K562 (cell line): ENCODE measurements around the gene TENT4B. TPM values are rescaled to one million over a fixed set of nuclear protein-coding genes. Genes with fewer than 3 reads are reported as not detected.
A peak's percentile ranks its signal among the peaks of the same experiment; 100 is the strongest.

Experiments
- ATAC-seq: fragments of 200-7000 bp; cut with Tn5 transposase; 3 replicates; pipeline ENCODE4 v1.9.1; 2020; ENCODE audit warnings: moderate library complexity
- BruUV-seq: library from RNA; stranded (reverse); fragments of 400-500 nt; replicated peaks from 2 replicates; lab custom pipeline; 2021; lab: Mats Ljungman, UMichigan
- CTCF ChIA-PET: fragments of 300-600 bp; formaldehyde crosslinking; extraction: SDS; loops from one replicate; lab custom pipeline; 2021; ENCODE audit warnings: low intra/inter-chr PET ratio; lab: Yijun Ruan, JAX
- POLR2A ChIA-PET: fragments of 300-600, 350-650 bp; sonication (Branson Sonifier 250); formaldehyde crosslinking; extraction: SDS; loops from one replicate; lab custom pipeline; 2021; ENCODE audit warnings: antibody characterized with exemption, inconsistent platforms; lab: Yijun Ruan, JAX
- DNase-seq, 4 experiments: peaks; one replicate each; pipeline versions ENCODE4 v3.0.0 to v3.0.0-alpha.2; 2011 to 2018; ENCODE audit warnings: low spot score in 3 of 4, mixed read lengths in 3 of 4; ENCODE audit errors: extremely low read depth in 1 of 4
- FAIRE-seq: peaks from 2 replicates; lab custom pipeline; 2011; peaks lifted over from hg19 to GRCh38; lab: Jason Lieb, UNC
- H2AFZ ChIP-seq: 2 replicates; pipeline ENCODE4 v1.6.0; 2011; ENCODE audit warnings: low read depth, low read length, control low read depth, inconsistent platforms
- H3K27ac ChIP-seq: fragments of 200-600 bp; 3 replicates; pipeline ENCODE4 v1.8.0; 2011; ENCODE audit warnings: low read depth, mild to moderate bottlenecking, control low read depth, inconsistent platforms, low read length, moderate library complexity, mixed read lengths; ENCODE audit errors: extremely low read depth
- H3K27me3 ChIP-seq, 2 experiments: fragments of 300-600 bp in 1 of 2; 2 replicates in 1 of 2; 3 replicates in 1 of 2; pipeline versions ENCODE4 v1.6.0 to v1.8.0; 2011; ENCODE audit warnings: inconsistent platforms in 2 of 2, low read length in 2 of 2, mild to moderate bottlenecking in 1 of 2, mixed read lengths in 1 of 2, moderate library complexity in 1 of 2; ENCODE audit not compliant: control insufficient read depth in 2 of 2, insufficient read depth in 2 of 2
- H3K36me3 ChIP-seq: fragments of 300-600 bp; 3 replicates; pipeline ENCODE4 v1.8.0; 2011; ENCODE audit warnings: mild to moderate bottlenecking, low read length, inconsistent platforms; ENCODE audit not compliant: control insufficient read depth, insufficient read depth
- H3K4me1 ChIP-seq, 2 experiments: fragments of 200-600 bp in 1 of 2; replicated peaks in 1 of 2; 2 replicates in 1 of 2; 3 replicates in 1 of 2; pipeline versions ENCODE4 v1.5.1 to v1.8.0; 2011; ENCODE audit warnings: inconsistent platforms in 2 of 2, low read length in 2 of 2, mild to moderate bottlenecking in 1 of 2, mixed read lengths in 1 of 2, moderate library complexity in 1 of 2; ENCODE audit not compliant: control insufficient read depth in 2 of 2, insufficient read depth in 2 of 2
- H3K4me2 ChIP-seq: 2 replicates; pipeline ENCODE4 v1.6.1; 2011; ENCODE audit warnings: low read length, control low read depth, inconsistent platforms, mixed read lengths; ENCODE audit not compliant: insufficient read depth
- H3K4me3 ChIP-seq: fragments of 200-600 bp; sonication (generic), shearing (Covaris generic); 2 replicates; pipeline ENCODE4 v1.5.1; 2016; ENCODE audit warnings: control low read depth, inconsistent platforms
- H3K79me2 ChIP-seq: fragments of 200-600 bp; 3 replicates; pipeline ENCODE4 v1.8.0; 2011; ENCODE audit warnings: low read length, inconsistent platforms; ENCODE audit not compliant: control insufficient read depth, insufficient read depth
- H3K9ac ChIP-seq, 2 experiments: 2 replicates each; pipeline versions ENCODE4 v1.6.0 to v1.6.1; 2011; ENCODE audit warnings: low read depth in 2 of 2, low read length in 2 of 2, control low read depth in 1 of 2, inconsistent platforms in 1 of 2, mild to moderate bottlenecking in 1 of 2, mixed read lengths in 1 of 2; ENCODE audit not compliant: insufficient read depth in 1 of 2
- H3K9me1 ChIP-seq: one replicate; pipeline ENCODE4 v1.6.0; 2011; ENCODE audit warnings: inconsistent platforms, mild to moderate bottlenecking, low read length, moderate library complexity; ENCODE audit not compliant: control insufficient read depth, insufficient read depth
- H3K9me3 ChIP-seq: replicated peaks from 2 replicates; pipeline ENCODE4 v1.5.1; 2011; ENCODE audit warnings: low read depth, low read length, inconsistent platforms; ENCODE audit not compliant: control insufficient read depth, insufficient read depth
- H4K20me1 ChIP-seq: replicated peaks from 2 replicates; pipeline ENCODE4 v1.6.1; 2011; ENCODE audit warnings: low read length, inconsistent platforms, mixed read lengths; ENCODE audit not compliant: control insufficient read depth, insufficient read depth
- CSDE1 ChIP-seq, 2 experiments: fragments of 450-650 bp; IDR thresholded peaks; 2 replicates each; pipeline ENCODE4 v1.6.1; 2016; ENCODE audit warnings: mild to moderate bottlenecking in 1 of 2
- FOXJ2 ChIP-seq: fragments of 200-800 bp; sonication (Bioruptor generic); IDR thresholded peaks from 2 replicates; pipeline ENCODE4 v1.6.1; 2016; ENCODE audit warnings: missing genetic modification characterization, missing compliant biosample characterization
- MEF2A ChIP-seq: IDR thresholded peaks from 2 replicates; pipeline ENCODE4 v1.6.1; 2011; ENCODE audit warnings: low read depth, mild to moderate bottlenecking, low read length, moderate library complexity; ENCODE audit not compliant: control insufficient read depth
- POLR2AphosphoS5 ChIP-seq: IDR thresholded peaks from 2 replicates; pipeline ENCODE4 v1.6.1; 2011; ENCODE audit warnings: mild to moderate bottlenecking, low read depth, low read length, moderate library complexity; ENCODE audit not compliant: control insufficient read depth, insufficient read depth
- RCOR1 ChIP-seq, 2 experiments: IDR thresholded peaks; 2 replicates each; pipeline ENCODE4 v1.6.1; 2012; ENCODE audit warnings: low read depth in 2 of 2, low read length in 2 of 2, borderline replicate concordance in 1 of 2, improper control_type of control experiment in 1 of 2
- TFAP4 ChIP-seq: sonication (generic); formaldehyde crosslinking; IDR thresholded peaks from 2 replicates; pipeline ENCODE4 v1.8.0; 2022; ENCODE audit warnings: missing genetic modification reagents, mild to moderate bottlenecking, moderate library complexity, borderline replicate concordance
- WHSC1 ChIP-seq: IDR thresholded peaks from one replicate; pipeline ENCODE4 v1.6.1; 2012; ENCODE audit warnings: low read length, control low read depth, inconsistent platforms
- ZNF224 ChIP-seq: sonication (generic); formaldehyde crosslinking; IDR thresholded peaks from 2 replicates; pipeline ENCODE4 v1.8.0; 2022; ENCODE audit warnings: mild to moderate bottlenecking, missing genetic modification reagents
- WGBS: fragments of 100-300 bp; shearing (Covaris generic); methylation state at CpG from one replicate; pipeline ENCODE4 v1.1.6; 2016; ENCODE audit warnings: low coverage, mixed read lengths; ENCODE audit not compliant: insufficient coverage; ENCODE audit errors: missing lambda C conversion rate; 5-methylcytosine and 5-hydroxymethylcytosine counted together
- in situ Hi-C: fragments of 300-500 bp; cut with MboI; formaldehyde crosslinking; loops from 4 replicates; pipeline ENCODE4 v1.15.0; 2018; ENCODE audit warnings: inconsistent platforms, mixed read lengths
- intact Hi-C: fragments of 100-400 bp; cut with micrococcal nuclease; formaldehyde crosslinking; loops from 2 replicates; pipeline ENCODE4 v1.14.2; 2022
- polyA plus RNA-seq, 8 experiments: library from polyadenylated mRNA; depleted of rRNA in 4 of 8; stranded (reverse) in 5 of 8; unstranded in 3 of 8; fragments of >200 nt; fragmentation: Nextera tagmentation in 2 of 8; fragmentation: Illumina TruSeq in 1 of 8; extraction: Ambion mirVana in 2 of 8; extraction: Trizol in 1 of 8; gene quantifications; 2 replicates each; pipeline versions ENCODE4 v1.2.1 to v1.2.3, GENCODE V29; 2011 to 2014; ENCODE audit warnings: inconsistent platforms in 1 of 8, missing spikeins in 1 of 8
- total RNA-seq, 7 experiments: library from RNA; depleted of rRNA in 6 of 7; stranded (reverse); fragments of >200 nt in 6 of 7; fragmentation: Illumina TruSeq in 2 of 7; extraction: Trizol in 2 of 7; gene quantifications; 2 replicates each; pipeline versions ENCODE4 v1.2.1 to v1.2.3, GENCODE V29; 2011 to 2021; ENCODE audit warnings: low replicate concordance in 1 of 7
- TF ChIP-seq, protein P1 (sequence below): IDR thresholded peaks from 2 replicates; pipeline ENCODE4 v1.6.1; 2011; ENCODE audit warnings: borderline replicate concordance, low read depth, mild to moderate bottlenecking, moderate library complexity, low read length; ENCODE audit not compliant: insufficient read depth, poor library complexity, severe bottlenecking
- TF ChIP-seq, protein P2 (sequence below): sonication (generic); formaldehyde crosslinking; IDR thresholded peaks from 2 replicates; pipeline ENCODE4 v1.9.0; 2022; ENCODE audit warnings: mild to moderate bottlenecking, missing genetic modification reagents
- TF ChIP-seq, protein P3 (sequence below), 3 experiments: IDR thresholded peaks in 2 of 3; conservative IDR thresholded peaks in 1 of 3; 2 replicates each; pipeline ENCODE4 v1.5.1; 2011 to 2012; ENCODE audit warnings: low read length in 3 of 3, mild to moderate bottlenecking in 3 of 3, control low read depth in 2 of 3, improper control_type of control experiment in 1 of 3, inconsistent platforms in 1 of 3, low read depth in 1 of 3, mixed read lengths in 1 of 3, moderate library complexity in 1 of 3; ENCODE audit not compliant: insufficient read depth in 2 of 3

TENT4B gene
- total and polyA plus RNA-seq, 9 of the 15 experiments (the other 6 are each of a cell fraction or from before 2014, with no cell fraction given) = 5.2 to 8.4 (median 7.0) TPM

GRCh38 chr16:50265260-50265659 lies 112.2 kb downstream of the TENT4B start:
- 5% methylated on average over 2 of the region's 2 CpGs for WGBS
- no peak overlapping the region for H3K4me3 ChIP-seq
- ChIA-PET CTCF (no interaction called here), POLR2A (interaction anchor here (3.8 kb wide), 1 partner anchor 11 kb away, joined by 22 read pairs; no protein-coding TSS in a partner anchor)
- H3K79me2 ChIP-seq = peaks cover 89% of the 10 kb centered on the region
- no peaks in the 10 kb centered on the region for H4K20me1 ChIP-seq
- peaks cover 9% of the 10 kb centered on the region; the same call in 2 of the 3 replicates for H3K36me3 ChIP-seq
- intact Hi-C loops = no loop called here
- H3K4me1 ChIP-seq = peaks cover 61 to 80% of the 10 kb centered on the region in 2 experiments
- H3K9me3 ChIP-seq = no peaks in the 10 kb centered on the region
- BruUV-seq = no TSS peak
- DNase-seq (peak; percentile 37 to 65 (median 46)), FAIRE-seq (peak; percentile 32), ATAC-seq (peak; percentile 21)
- H3K9ac ChIP-seq = peak overlapping the region; percentile 83 to 95; a peak in 2 of 4 replicates
- in situ Hi-C loops = loop anchor here (25.0 kb wide), 1 partner anchor 1653 kb away; the partner anchor contains the start of gene N4BP1
- peak overlapping the region; percentile 84 for H3K4me2 ChIP-seq
- peak overlapping the region; percentile 52 for H2AFZ ChIP-seq
- H3K27ac ChIP-seq = peak overlapping the region; percentile 91
- no peaks in the 10 kb centered on the region for H3K9me1 ChIP-seq
- no peaks in the 10 kb centered on the region for H3K27me3 ChIP-seq
- TF ChIP-seq MEF2A (no peak), RCOR1 (IDR thresholded peaks at IDR 0.05; ENCODE audit: borderline replicate concordance in 1 of 2, low read depth in 2 of 2, low read length in 2 of 2) (0 out of 4 replicates have a peak, but pooled peaks of 1 of the 2 experiments have one; percentile 14), CSDE1 (IDR thresholded peaks at IDR 0.05) (no peak), WHSC1 (no peak), TFAP4 (CRISPR knock-in tag) (peak; percentile 50; the same call in 1 of the 2 replicates), FOXJ2 (tag) (no peak), POLR2AphosphoS5 (no peak), ZNF224 (no peak)
- TF ChIP-seq, protein P1, sequence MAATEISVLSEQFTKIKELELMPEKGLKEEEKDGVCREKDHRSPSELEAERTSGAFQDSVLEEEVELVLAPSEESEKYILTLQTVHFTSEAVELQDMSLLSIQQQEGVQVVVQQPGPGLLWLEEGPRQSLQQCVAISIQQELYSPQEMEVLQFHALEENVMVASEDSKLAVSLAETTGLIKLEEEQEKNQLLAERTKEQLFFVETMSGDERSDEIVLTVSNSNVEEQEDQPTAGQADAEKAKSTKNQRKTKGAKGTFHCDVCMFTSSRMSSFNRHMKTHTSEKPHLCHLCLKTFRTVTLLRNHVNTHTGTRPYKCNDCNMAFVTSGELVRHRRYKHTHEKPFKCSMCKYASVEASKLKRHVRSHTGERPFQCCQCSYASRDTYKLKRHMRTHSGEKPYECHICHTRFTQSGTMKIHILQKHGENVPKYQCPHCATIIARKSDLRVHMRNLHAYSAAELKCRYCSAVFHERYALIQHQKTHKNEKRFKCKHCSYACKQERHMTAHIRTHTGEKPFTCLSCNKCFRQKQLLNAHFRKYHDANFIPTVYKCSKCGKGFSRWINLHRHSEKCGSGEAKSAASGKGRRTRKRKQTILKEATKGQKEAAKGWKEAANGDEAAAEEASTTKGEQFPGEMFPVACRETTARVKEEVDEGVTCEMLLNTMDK = peak; percentile 36
- TF ChIP-seq, protein P2, sequence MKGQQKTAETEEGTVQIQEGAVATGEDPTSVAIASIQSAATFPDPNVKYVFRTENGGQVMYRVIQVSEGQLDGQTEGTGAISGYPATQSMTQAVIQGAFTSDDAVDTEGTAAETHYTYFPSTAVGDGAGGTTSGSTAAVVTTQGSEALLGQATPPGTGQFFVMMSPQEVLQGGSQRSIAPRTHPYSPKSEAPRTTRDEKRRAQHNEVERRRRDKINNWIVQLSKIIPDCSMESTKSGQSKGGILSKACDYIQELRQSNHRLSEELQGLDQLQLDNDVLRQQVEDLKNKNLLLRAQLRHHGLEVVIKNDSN (CRISPR knock-in tag) = 0 out of 2 replicates have a peak, but pooled peaks have one; percentile 8
- TF ChIP-seq, protein P3, sequence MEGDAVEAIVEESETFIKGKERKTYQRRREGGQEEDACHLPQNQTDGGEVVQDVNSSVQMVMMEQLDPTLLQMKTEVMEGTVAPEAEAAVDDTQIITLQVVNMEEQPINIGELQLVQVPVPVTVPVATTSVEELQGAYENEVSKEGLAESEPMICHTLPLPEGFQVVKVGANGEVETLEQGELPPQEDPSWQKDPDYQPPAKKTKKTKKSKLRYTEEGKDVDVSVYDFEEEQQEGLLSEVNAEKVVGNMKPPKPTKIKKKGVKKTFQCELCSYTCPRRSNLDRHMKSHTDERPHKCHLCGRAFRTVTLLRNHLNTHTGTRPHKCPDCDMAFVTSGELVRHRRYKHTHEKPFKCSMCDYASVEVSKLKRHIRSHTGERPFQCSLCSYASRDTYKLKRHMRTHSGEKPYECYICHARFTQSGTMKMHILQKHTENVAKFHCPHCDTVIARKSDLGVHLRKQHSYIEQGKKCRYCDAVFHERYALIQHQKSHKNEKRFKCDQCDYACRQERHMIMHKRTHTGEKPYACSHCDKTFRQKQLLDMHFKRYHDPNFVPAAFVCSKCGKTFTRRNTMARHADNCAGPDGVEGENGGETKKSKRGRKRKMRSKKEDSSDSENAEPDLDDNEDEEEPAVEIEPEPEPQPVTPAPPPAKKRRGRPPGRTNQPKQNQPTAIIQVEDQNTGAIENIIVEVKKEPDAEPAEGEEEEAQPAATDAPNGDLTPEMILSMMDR (IDR thresholded peaks at IDR 0.05 in 2 of 3, conservative IDR thresholded peaks at IDR 0.05 in 1 of 3; ENCODE audit: insufficient read depth in 2 of 3, low read depth in 1 of 3, low read length in 3 of 3) = peak; percentile 52 to 92 (median 62)
